Measurements from ENCODE around the gene COPG1. TPM values are rescaled to one million over a fixed set of nuclear protein-coding genes. Genes with fewer than 3 reads are reported as not detected.
"Not testable (repeated sequence)": the region's sequence is repeated elsewhere in the genome, so short reads cannot be mapped to it uniquely, and the experiment has no call there.

Gene COPG1, protein sequence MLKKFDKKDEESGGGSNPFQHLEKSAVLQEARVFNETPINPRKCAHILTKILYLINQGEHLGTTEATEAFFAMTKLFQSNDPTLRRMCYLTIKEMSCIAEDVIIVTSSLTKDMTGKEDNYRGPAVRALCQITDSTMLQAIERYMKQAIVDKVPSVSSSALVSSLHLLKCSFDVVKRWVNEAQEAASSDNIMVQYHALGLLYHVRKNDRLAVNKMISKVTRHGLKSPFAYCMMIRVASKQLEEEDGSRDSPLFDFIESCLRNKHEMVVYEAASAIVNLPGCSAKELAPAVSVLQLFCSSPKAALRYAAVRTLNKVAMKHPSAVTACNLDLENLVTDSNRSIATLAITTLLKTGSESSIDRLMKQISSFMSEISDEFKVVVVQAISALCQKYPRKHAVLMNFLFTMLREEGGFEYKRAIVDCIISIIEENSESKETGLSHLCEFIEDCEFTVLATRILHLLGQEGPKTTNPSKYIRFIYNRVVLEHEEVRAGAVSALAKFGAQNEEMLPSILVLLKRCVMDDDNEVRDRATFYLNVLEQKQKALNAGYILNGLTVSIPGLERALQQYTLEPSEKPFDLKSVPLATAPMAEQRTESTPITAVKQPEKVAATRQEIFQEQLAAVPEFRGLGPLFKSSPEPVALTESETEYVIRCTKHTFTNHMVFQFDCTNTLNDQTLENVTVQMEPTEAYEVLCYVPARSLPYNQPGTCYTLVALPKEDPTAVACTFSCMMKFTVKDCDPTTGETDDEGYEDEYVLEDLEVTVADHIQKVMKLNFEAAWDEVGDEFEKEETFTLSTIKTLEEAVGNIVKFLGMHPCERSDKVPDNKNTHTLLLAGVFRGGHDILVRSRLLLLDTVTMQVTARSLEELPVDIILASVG
- 301 TPM for polyA plus RNA-seq (2013, experiment 1 of 2; ENCODE audit: insufficient read length)
- 291 TPM for polyA plus RNA-seq (2013, experiment 2 of 2; ENCODE audit: insufficient read length)

DNA sequence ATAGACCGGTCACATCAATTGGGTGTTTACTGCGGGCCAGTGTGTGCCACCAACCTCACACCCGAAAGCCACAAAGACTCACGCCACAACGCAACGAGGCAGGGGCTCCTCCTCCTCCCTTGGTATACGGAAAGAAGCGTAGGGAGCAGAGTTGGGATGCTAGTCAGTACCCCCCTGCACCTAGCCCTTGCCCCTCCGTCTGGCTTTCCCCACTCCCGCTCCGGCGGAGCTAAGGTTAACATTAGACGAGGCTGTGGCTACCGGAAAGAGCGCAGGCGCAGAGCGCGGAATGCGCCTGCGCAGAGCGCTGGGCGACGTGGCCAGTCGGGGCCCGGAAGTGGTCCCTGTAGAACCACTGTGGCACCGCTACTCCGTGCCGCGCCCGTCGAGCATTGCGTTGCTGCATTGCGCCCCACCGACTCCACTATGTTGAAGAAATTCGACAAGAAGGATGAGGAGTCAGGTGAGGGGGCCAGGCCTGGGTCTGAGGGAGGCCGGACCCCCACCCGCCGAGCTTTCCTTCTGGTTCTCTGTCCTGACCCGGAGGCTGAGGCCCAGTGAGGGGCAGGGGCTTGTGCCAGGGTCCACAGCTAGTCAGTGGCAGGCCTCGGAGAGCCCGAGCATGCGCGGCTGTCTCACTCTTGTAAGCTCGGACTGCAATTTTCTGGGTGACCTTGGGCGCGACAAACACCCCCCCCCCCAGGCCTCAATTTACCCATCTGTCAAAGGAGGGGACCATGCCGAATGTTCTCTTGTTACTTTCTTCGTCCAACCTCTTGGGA lies at the start of gene COPG1:
TSS of gene COPG1 (plus strand) at position 323 of the 782 bp plus-strand sequence. CDS start at position 427, 104 bp downstream.
- DNase-seq, result peak; percentile 90

GRCh38 chr3:129204473-129204872 lies 44.9 kb upstream of the COPG1 start:
- no peak for DNase-seq

DNA sequence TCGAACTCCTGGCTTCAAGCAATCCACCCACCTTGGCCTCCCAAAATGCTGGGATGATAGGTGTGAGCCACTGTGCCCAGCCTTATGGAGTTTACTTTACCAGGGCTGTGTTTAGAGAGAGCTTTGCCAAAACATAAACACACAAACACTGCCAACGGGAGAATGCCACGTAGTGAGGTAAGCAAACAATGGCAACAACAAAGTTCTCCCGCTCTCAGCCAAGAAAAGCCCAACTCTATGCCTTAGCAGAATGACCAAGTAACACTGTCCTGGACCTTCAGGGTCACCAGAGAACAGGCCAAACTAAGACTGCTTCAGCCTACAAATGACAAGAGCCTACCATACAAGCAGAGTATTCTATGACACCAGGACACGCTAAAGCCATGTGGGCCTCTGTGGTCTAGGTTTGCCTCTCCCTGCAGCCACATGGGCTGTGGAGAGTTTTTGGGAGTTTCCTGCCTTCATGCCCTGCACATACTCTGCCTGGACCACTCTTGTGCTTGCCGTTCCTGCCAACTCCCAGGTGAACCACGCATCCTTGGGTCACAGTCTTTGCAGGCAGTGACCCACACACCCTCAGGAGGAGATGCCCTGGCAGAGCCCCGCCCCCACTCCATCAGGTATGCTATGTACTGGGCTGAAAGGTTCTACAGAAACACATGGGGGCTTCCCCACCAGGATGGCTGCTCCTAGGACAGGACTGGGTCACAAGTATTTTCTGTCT lies 44.1 kb upstream of the COPG1 start:
- DNase-seq, result no peak

- no peak for DNase-seq
These were observed 41.9 kb upstream of the COPG1 start for GRCh38 chr3:129207479-129207878.

DNA sequence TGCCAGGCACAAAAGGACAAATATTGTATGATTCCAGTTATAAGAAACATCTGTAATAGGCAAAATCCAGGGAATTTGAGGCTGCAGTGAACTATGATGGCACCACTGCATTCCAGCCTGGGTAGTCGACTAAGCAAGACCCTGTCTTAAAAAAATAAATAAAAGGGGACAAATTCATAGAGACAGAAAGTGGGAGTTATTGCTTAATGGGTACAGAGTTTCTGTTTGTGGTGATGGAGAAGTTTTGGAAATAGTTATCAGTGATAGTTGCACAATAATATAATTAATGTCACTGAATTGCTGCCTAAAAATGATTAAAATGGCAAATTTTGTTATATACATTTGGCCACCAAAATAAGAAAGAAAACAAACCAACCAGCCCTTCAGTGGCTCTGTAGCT lies 38.1 kb upstream of the COPG1 start:
- DNase-seq, result no peak

DNA sequence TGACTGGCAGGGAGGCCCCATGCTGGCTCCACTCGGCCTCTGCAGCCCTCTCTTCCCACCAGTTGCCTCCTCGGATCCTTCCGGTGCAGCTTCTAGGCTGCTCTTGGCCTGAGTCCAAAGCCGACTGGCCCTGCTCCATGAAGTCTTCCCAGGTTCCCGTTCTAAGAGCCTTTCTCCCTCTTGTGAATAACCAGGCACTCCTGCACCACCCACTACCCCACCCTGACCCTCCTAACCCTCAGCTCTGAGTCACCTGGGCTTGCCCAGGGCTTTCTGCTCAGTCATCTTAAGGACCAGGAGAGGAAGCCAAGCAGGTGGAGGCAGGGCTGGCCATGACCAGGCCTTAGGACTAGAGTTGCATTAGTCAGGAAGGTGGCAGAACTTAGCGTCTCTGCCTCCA lies 37.6 kb upstream of the COPG1 start:
- DNase-seq, result peak; percentile 61

GRCh38 chr3:129213238-129213637 lies 36.2 kb upstream of the COPG1 start:
- no peak for DNase-seq

DNA sequence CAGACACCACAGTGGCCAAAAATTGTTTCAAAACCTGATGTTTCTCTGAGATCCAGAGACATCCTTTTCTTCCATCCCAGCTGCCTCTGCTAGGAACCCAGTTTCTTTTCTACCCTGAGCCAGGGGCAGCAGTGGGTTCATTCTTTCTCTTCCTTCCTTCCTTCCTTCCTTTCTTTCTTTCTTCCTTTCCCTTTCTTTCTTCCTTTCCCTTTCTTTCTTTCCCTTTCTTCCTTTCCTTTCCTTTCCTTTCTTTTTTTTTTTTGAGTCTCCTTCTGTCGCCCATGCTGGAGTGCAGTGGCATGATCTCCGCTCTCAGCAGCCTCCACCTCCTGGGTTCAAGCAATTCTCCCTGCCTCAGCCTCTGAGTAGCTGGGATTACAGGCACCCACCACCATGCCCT lies 30.7 kb upstream of the COPG1 start:
- DNase-seq, result no peak

- not testable (repeated sequence) for DNase-seq
These were observed 25.0 kb upstream of the COPG1 start for GRCh38 chr3:129224387-129224786.

- DNase-seq, result peak; percentile 45
These were observed 24.4 kb upstream of the COPG1 start for GRCh38 chr3:129224984-129225393.

- peak; percentile 77 for DNase-seq
These were observed 23.0 kb upstream of the COPG1 start for GRCh38 chr3:129226374-129226773.

- peak; percentile 59 for DNase-seq
These were observed 20.4 kb upstream of the COPG1 start for GRCh38 chr3:129228891-129229585.

DNA sequence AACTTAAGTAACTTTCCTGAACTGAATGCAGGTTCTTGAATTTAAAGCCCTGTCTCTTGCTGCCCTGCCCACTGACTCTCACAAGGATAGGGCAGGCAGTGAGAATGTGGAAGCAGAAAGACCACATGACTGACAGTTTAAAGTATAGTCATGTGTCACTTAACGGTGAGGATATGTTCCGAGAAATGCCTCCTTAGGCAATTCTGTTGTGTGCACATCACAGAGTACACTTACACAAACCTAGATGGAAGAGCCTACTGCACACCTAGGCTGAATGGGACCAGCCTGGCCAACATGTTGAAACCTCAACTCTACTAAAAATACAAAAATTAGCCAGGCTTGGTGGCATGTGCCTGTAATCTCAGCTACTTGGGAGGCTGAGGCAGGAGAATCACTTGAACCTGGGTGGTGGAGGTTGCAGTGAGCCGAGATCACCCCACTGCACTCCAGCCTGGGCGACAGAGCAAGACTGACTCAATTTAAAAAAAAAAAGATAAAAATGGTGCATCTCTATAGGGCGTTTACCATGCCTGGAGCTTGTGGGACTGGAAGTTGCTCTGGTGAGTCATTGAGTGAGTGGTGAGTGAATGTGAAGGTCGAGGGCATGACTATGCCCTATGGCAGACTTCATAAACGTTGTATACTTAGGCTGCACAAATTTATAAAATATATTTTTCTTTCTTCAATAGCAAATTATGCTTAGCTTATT lies 18.9 kb upstream of the COPG1 start:
- peak; percentile 74 for DNase-seq

GRCh38 chr3:129231331-129232119 lies 17.9 kb upstream of the COPG1 start:
- no peak for DNase-seq

DNA sequence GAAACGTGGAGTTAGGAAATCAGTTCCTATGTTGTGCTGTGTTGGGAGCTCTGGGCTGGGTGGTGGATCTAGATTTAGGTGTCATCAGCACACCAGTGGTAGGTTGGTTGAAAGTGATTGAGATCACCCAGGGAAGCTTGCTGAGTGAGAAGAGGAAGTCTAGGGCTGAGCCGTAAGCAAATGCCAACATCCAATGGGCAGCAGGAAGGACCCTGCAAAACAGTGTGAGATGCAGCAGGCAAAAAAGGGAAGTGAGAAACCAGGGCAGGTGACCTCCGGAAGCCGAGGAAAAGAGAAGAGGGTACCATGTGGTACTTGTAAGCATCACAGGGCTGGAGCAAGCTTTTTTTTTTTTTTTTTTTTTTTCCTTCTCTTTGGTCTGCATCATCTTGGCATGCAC lies 15.9 kb upstream of the COPG1 start:
- DNase-seq, result no peak

DNA sequence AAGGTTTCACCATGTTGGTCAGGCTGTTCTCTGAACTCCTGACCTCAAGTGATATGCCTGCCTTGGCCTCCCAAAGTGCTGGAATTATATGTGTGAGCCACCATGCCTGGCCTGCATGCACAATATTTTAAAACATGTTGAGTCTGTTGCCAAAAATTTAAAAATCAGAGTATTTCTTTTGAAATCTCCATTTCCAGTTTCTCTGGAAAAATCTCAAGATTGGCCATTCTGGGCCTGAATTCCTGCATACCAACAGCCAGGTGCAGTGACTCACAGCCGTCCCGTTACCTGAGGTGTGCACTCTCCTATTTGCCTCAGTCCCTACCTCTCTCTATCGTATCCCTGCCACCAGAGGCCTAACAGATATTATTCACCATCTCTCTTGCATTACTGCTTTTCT lies 15.0 kb upstream of the COPG1 start:
- no peak for DNase-seq

DNA sequence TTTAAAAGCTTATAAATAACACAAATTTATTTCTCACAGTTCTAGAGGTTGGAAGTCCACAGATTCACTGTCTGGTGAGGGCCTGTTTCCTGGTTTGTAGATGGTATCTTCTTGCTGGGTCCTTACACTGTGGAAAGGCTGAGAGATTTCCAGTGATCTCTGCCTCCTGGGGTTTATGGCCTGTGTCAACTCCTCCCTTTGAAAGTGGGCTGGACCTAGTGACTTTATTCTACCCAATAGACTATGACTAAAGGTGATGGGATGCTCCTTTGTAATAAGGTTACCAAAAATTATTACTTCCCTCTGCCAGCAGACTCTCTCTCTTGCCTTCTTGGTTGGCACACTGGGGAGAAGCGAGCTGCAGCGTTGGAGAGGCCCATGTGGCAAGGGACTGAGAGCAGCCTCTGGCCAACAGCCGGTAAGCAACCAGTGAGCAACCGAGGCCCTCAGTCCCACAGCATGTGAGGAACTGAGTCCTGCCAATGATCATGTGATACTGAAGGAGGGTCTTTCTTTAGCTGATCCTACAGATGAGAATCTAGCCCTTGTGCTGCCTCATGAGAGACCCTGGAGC lies 14.0 kb upstream of the COPG1 start:
- no peak for DNase-seq

DNA sequence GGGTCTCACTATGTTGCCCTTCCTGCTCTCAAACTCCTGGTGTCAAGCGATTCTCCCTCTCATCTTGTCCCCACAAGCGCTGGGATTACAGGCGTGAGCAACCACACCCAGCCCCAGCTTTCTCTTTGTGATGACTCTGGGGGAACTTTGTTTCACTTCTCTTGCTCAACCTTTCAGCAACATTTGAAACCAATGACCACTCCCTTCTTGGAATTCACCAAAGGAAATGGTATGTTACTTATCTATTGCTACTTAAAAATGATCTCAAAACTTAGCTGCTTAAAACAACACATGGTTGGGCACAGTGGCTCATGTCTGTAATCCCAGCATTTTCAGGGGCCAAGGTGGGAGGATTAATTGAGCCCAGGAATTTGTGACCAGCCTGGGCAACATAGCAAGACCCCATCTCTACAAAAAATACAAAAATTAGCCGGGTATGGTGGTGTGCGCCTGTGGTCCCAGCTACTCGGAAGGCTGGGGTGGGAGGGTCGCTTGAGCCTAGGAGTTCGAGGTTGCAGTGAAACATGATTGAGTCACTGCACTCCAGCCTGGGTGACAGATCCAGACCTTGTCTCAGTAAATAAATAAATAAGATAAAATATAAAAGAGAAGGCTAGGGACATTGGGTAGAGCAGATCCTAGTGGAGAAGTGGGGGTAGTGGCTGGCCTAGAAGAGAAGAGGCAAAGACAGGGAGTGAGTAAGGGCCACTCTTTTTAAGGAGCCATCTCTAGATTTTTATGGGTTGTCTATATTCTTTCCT lies 10.3 kb upstream of the COPG1 start:
- peak; percentile 23 for DNase-seq

GRCh38 chr3:129239991-129240390 lies 9.4 kb upstream of the COPG1 start:
- DNase-seq, result no peak

Measured in fibroblast of skin of scalp (primary cell).